T-helper 22 cell (primary cell): ENCODE results near the gene CD96.
"Not testable (repeated sequence)": the region's sequence is repeated elsewhere in the genome, so short reads cannot be mapped to it uniquely, and the experiment has no call there.

Experiments
- DNase-seq: peaks from one replicate; pipeline ENCODE4 v3.0.0-alpha.2; 2020; ENCODE audit warnings: low read depth

The CD96 gene

GRCh38 chr3:111621535-111621934, 79.5 kb downstream of the CD96 start:
- no peak for DNase-seq

- no peak for DNase-seq
Observed at GRCh38 chr3:111627092-111627491, 85.1 kb downstream of the CD96 start.

GRCh38 chr3:111629018-111629417, 87.0 kb downstream of the CD96 start:
- DNase-seq: not testable (repeated sequence)

- not testable (repeated sequence) for DNase-seq
Observed at GRCh38 chr3:111630638-111631037, 88.6 kb downstream of the CD96 start.

- DNase-seq: no peak
Observed at GRCh38 chr3:111635403-111635802, 93.4 kb downstream of the CD96 start.

GRCh38 chr3:111636366-111636885, 94.4 kb downstream of the CD96 start:
- no peak for DNase-seq

- no peak for DNase-seq
Observed at GRCh38 chr3:111639316-111639715, 97.3 kb downstream of the CD96 start.

- no peak for DNase-seq
Observed at GRCh38 chr3:111648991-111649579, 107.1 kb downstream of the CD96 start.

- no peak for DNase-seq
Observed at GRCh38 chr3:111650378-111651275, 108.6 kb downstream of the CD96 start.

- no peak for DNase-seq
Observed at GRCh38 chr3:111652492-111653180, 110.6 kb downstream of the CD96 start.

GRCh38 chr3:111653766-111654165, 111.8 kb downstream of the CD96 start:
- DNase-seq: no peak

- no peak for DNase-seq
Observed at GRCh38 chr3:111662012-111662411, 120.0 kb downstream of the CD96 start.

GRCh38 chr3:111662907-111663306, 120.9 kb downstream of the CD96 start:
- no peak for DNase-seq

- DNase-seq: no peak
Observed at GRCh38 chr3:111666041-111666735, 124.2 kb downstream of the CD96 start.

- no peak for DNase-seq
Observed at GRCh38 chr3:111667170-111667569, 125.2 kb downstream of the CD96 start.

- peak; percentile 67 for DNase-seq
Observed at GRCh38 chr3:111667621-111668239, 125.7 kb downstream of the CD96 start.

GRCh38 chr3:111668326-111668725, 126.3 kb downstream of the CD96 start:
- DNase-seq: no peak

- DNase-seq: no peak
Observed at GRCh38 chr3:111668888-111669488, 127.0 kb downstream of the CD96 start.

- DNase-seq: no peak
Observed at GRCh38 chr3:111669926-111670630, 128.1 kb downstream of the CD96 start.

GRCh38 chr3:111672461-111672860, 130.5 kb downstream of the CD96 start:
- not testable (repeated sequence) for DNase-seq

- no peak for DNase-seq
Observed at GRCh38 chr3:111675846-111676210, 133.8 kb downstream of the CD96 start.
